Right atrium auricular region (tissue), 2 donors: ENCODE results near the gene LATS2. TPM values are rescaled to one million over a fixed set of nuclear protein-coding genes. Genes with fewer than 3 reads are reported as not detected.

Source experiments
- DNase-seq: peaks from one replicate; pipeline ENCODE4 v3.0.0-alpha.2; 2019; ENCODE audit warnings: low spot score
- H3K27ac ChIP-seq, 2 donors: fragments of 200-600 bp; sonication (generic); 1 replicate in 1 of 2; 2 replicates in 1 of 2; pipeline ENCODE4 v1.5.1; 2016 to 2019
- H3K27me3 ChIP-seq, 2 donors: fragments of 200-600 bp; sonication (generic); one replicate each; pipeline versions ENCODE4 v1.5.1 to v1.6.0; 2017 to 2019
- H3K36me3 ChIP-seq: fragments of 200-600 bp; sonication (generic); one replicate; pipeline ENCODE4 v1.5.1; 2016
- H3K4me1 ChIP-seq, 2 donors: fragments of 200-600 bp; sonication (generic); one replicate each; pipeline versions ENCODE4 v1.5.1 to v1.6.0; 2017 to 2019
- H3K4me3 ChIP-seq, 2 donors: fragments of 200-600 bp; sonication (generic); 1 replicate in 1 of 2; 2 replicates in 1 of 2; pipeline ENCODE4 v1.5.1; 2017 to 2019; ENCODE audit warnings: mild to moderate bottlenecking in 1 of 2, moderate library complexity in 1 of 2
- H3K9me3 ChIP-seq, 2 donors: fragments of 200-600 bp; sonication (generic); one replicate each; pipeline ENCODE4 v1.5.1; 2019
- CTCF ChIP-seq, 2 donors: fragments of 200-600 bp; sonication (generic); IDR thresholded peaks; one replicate each; pipeline ENCODE4 v1.5.1; 2019; ENCODE audit warnings: antibody characterized with exemption in 2 of 2
- total RNA-seq, 2 donors: library from RNA; depleted of rRNA; stranded (reverse); fragments of >200 nt; gene quantifications; one replicate each; pipeline ENCODE4 v1.1.0, GENCODE V29; 2016

Gene LATS2
- total RNA-seq, 2 donors from 2014 or later: 20.9 to 33.3 TPM

GRCh38 chr13:21013682-21014038, 47.7 kb downstream of the LATS2 start:
- Histone ChIP-seq H3K36me3 (no peaks in the 10 kb centered on the region), H3K9me3 (no peaks in the 10 kb centered on the region), H3K4me1 (peaks cover 0 to 88% of the 10 kb centered on the region in 2 donors), H3K27me3 (no peaks in the 10 kb centered on the region), H3K27ac (peak overlapping the region; percentile 67 to 75), H3K4me3 (no peak overlapping the region)
- TF ChIP-seq CTCF (IDR thresholded peaks at IDR 0.05): no peak
- DNase-seq: no peak

- peak overlapping the region; percentile 67 to 75 for H3K27ac ChIP-seq
- DNase-seq: no peak
These were observed 48.3 kb downstream of the LATS2 start for GRCh38 chr13:21012841-21013681.

GRCh38 chr13:21012211-21012610, 49.2 kb downstream of the LATS2 start:
- no peaks in the 10 kb centered on the region for H3K27me3 ChIP-seq
- no peak for DNase-seq
- H3K27ac ChIP-seq: peak overlapping the region; percentile 67 to 75
- H3K36me3 ChIP-seq: no peaks in the 10 kb centered on the region
- no peak overlapping the region for H3K4me3 ChIP-seq
- peaks cover 0 to 82% of the 10 kb centered on the region in 2 donors for H3K4me1 ChIP-seq
- no peaks in the 10 kb centered on the region for H3K9me3 ChIP-seq
- TF ChIP-seq CTCF (IDR thresholded peaks at IDR 0.05): no peak

More at GRCh38 chr13:21012841-21013681, 48.3 kb downstream of the LATS2 start:
- no peaks in the 10 kb centered on the region for H3K36me3 ChIP-seq
- no peak for TF ChIP-seq CTCF (IDR thresholded peaks at IDR 0.05)
- no peak overlapping the region for H3K4me3 ChIP-seq
- no peaks in the 10 kb centered on the region for H3K27me3 ChIP-seq
- peaks cover 0 to 85% of the 10 kb centered on the region in 2 donors for H3K4me1 ChIP-seq
- no peaks in the 10 kb centered on the region for H3K9me3 ChIP-seq

- peaks cover 0 to 82% of the 10 kb centered on the region in 2 donors for H3K4me1 ChIP-seq
- no peak overlapping the region for H3K4me3 ChIP-seq
- no peak for DNase-seq
- H3K9me3 ChIP-seq: no peaks in the 10 kb centered on the region
- TF ChIP-seq CTCF (IDR thresholded peaks at IDR 0.05): no peak
- H3K27me3 ChIP-seq: no peaks in the 10 kb centered on the region
- no peak overlapping the region for H3K27ac ChIP-seq
- no peaks in the 10 kb centered on the region for H3K36me3 ChIP-seq
These were observed 50.0 kb downstream of the LATS2 start for GRCh38 chr13:21011378-21011777.

GRCh38 chr13:21010621-21011020, 50.8 kb downstream of the LATS2 start:
- Histone ChIP-seq H3K4me3 (no peak overlapping the region), H3K27ac (no peak overlapping the region), H3K36me3 (no peaks in the 10 kb centered on the region), H3K9me3 (no peaks in the 10 kb centered on the region), H3K4me1 (peaks cover 0 to 82% of the 10 kb centered on the region in 2 donors), H3K27me3 (no peaks in the 10 kb centered on the region)
- DNase-seq: no peak
- TF ChIP-seq CTCF (IDR thresholded peaks at IDR 0.05): no peak
